HG03064 (cell line): ENCODE data around the gene IPO4.

Experiments
- ATAC-seq: cut with Tn5 transposase; IDR thresholded peaks from one replicate; pipeline ENCODE4 v1.9.1; 2021; ENCODE audit warnings: low read depth; ENCODE audit not compliant: unreplicated experiment

Gene IPO4

GRCh38 chr14:24178399-24179178 lies 10.0 kb downstream of the IPO4 start:
- no peak for ATAC-seq

- no peak for ATAC-seq
Observed at GRCh38 chr14:24177891-24178290, 10.7 kb downstream of the IPO4 start.

- ATAC-seq = no peak
Observed at GRCh38 chr14:24177041-24177825, 11.4 kb downstream of the IPO4 start.

- ATAC-seq = no peak
Observed at GRCh38 chr14:24176599-24176998, 12.0 kb downstream of the IPO4 start.

GRCh38 chr14:24172871-24173281 lies 15.7 kb downstream of the IPO4 start:
- ATAC-seq = no peak

- no peak for ATAC-seq
Observed at GRCh38 chr14:24172261-24172860, 16.3 kb downstream of the IPO4 start.

GRCh38 chr14:24171422-24172260 lies 17.0 kb downstream of the IPO4 start, which contains the start of gene REC8:
Gene REC8, plus strand, starts transcription at chr14:24172080. Its CDS starts 473 bp downstream, at chr14:24172553.
- ATAC-seq = peak; percentile 86

GRCh38 chr14:24167469-24168114 lies 21.0 kb downstream of the IPO4 start:
- ATAC-seq = no peak

- ATAC-seq = no peak
Observed at GRCh38 chr14:24165785-24166184, 22.8 kb downstream of the IPO4 start.

- ATAC-seq = no peak
Observed at GRCh38 chr14:24164518-24164991, 24.1 kb downstream of the IPO4 start.

- no peak for ATAC-seq
Observed at GRCh38 chr14:24162093-24162492, 26.5 kb downstream of the IPO4 start.

- peak; percentile 68 for ATAC-seq
Observed at GRCh38 chr14:24160850-24161804, 27.5 kb downstream of the IPO4 start, which contains the start of gene IRF9. Gene IRF9, plus strand, starts transcription at chr14:24161265. Its CDS starts 880 bp downstream, at chr14:24162145.

GRCh38 chr14:24160499-24160849 lies 28.1 kb downstream of the IPO4 start:
- ATAC-seq = no peak

GRCh38 chr14:24159777-24160498 lies 28.7 kb downstream of the IPO4 start:
- no peak for ATAC-seq

- no peak for ATAC-seq
Observed at GRCh38 chr14:24157331-24157730, 31.3 kb downstream of the IPO4 start.

- no peak for ATAC-seq
Observed at GRCh38 chr14:24156840-24157239, 31.8 kb downstream of the IPO4 start.

GRCh38 chr14:24155100-24155499 lies 33.5 kb downstream of the IPO4 start:
- no peak for ATAC-seq
